AG04450 (cell line): ENCODE results near the gene IGLL1. TPM values are rescaled to one million over a fixed set of nuclear protein-coding genes. Genes with fewer than 3 reads are reported as not detected.

Source experiments
- CTCF ChIA-PET: fragments of 300-600, 350-600 bp; formaldehyde crosslinking; extraction: SDS; loops from one replicate; lab custom pipeline; 2022; ENCODE audit warnings: antibody characterized with exemption, inconsistent platforms; lab: Charles Lee
- POLR2A ChIA-PET: fragments of 350-600 bp; formaldehyde crosslinking; extraction: SDS; loops from one replicate; lab custom pipeline; 2021; ENCODE audit warnings: antibody characterized with exemption, inconsistent platforms; lab: Yijun Ruan, JAX
- DNase-seq: peaks from one replicate; pipeline ENCODE4 v3.0.0-alpha.2; 2011; ENCODE audit warnings: low read depth, low spot score
- H3K27ac ChIP-seq: one replicate; pipeline ENCODE4 v1.5.1; 2012; ENCODE audit warnings: low read depth, low read length, control low read depth
- H3K27me3 ChIP-seq: one replicate; pipeline ENCODE4 v1.6.0; 2012; ENCODE audit warnings: low read length; ENCODE audit not compliant: control insufficient read depth, insufficient read depth
- H3K4me3 ChIP-seq: 2 replicates; pipeline ENCODE4 v1.5.1; 2011; ENCODE audit warnings: mild to moderate bottlenecking, low read depth, low read length, control low read depth
- H3K9me3 ChIP-seq: 2 replicates; pipeline ENCODE4 v1.5.1; 2012; ENCODE audit warnings: low read length; ENCODE audit not compliant: control insufficient read depth, insufficient read depth
- CTCF ChIP-seq: IDR thresholded peaks from 2 replicates; pipeline ENCODE4 v1.5.1; 2011; ENCODE audit warnings: low read depth, low read length, control low read depth, inconsistent platforms
- polyA plus RNA-seq: library from polyadenylated mRNA; depleted of rRNA; stranded (reverse); fragments of >200 nt; gene quantifications from 2 replicates; pipeline ENCODE4 v1.2.3, GENCODE V29; 2011

Gene IGLL1
- polyA plus RNA-seq, 1 experiment, result not detected

- TF ChIP-seq CTCF, result no peak
- no peak for DNase-seq
- H3K27me3 ChIP-seq, result peaks cover 5% of the 10 kb centered on the region
- no peaks in the 10 kb centered on the region for H3K9me3 ChIP-seq
- H3K27ac ChIP-seq, result no peak overlapping the region
- ChIA-PET POLR2A (no interaction called here), CTCF (no interaction called here)
- no peak overlapping the region for H3K4me3 ChIP-seq
These were observed 49.3 kb downstream of the IGLL1 start for GRCh38 chr22:23530766-23531282.

GRCh38 chr22:23530106-23530505 is 50.0 kb downstream of the IGLL1 start:
- ChIA-PET POLR2A (no interaction called here), CTCF (interaction anchor here (0.8 kb wide), 1 partner anchor 9 kb away, joined by 3 read pairs; no protein-coding TSS in a partner anchor)
- H3K9me3 ChIP-seq, result no peaks in the 10 kb centered on the region
- no peak for DNase-seq
- H3K4me3 ChIP-seq, result no peak overlapping the region
- no peak for TF ChIP-seq CTCF
- H3K27ac ChIP-seq, result no peak overlapping the region
- H3K27me3 ChIP-seq, result peaks cover 5% of the 10 kb centered on the region

- peaks cover 5% of the 10 kb centered on the region for H3K27me3 ChIP-seq
- H3K4me3 ChIP-seq, result no peak overlapping the region
- H3K9me3 ChIP-seq, result no peaks in the 10 kb centered on the region
- no peak overlapping the region for H3K27ac ChIP-seq
- CTCF ChIA-PET, result interaction anchor here (0.8 kb wide), 1 partner anchor 10 kb away, joined by 3 read pairs; no protein-coding TSS in a partner anchor
- DNase-seq, result no peak
- TF ChIP-seq CTCF, result no peak
- POLR2A ChIA-PET, result no interaction called here
These were observed 50.7 kb downstream of the IGLL1 start for GRCh38 chr22:23529166-23530103.

- Histone ChIP-seq H3K27ac (no peak overlapping the region), H3K9me3 (no peaks in the 10 kb centered on the region), H3K4me3 (no peak overlapping the region), H3K27me3 (peaks cover 5% of the 10 kb centered on the region)
- CTCF ChIA-PET, result no interaction called here
- DNase-seq, result no peak
- no peak for TF ChIP-seq CTCF
- POLR2A ChIA-PET, result no interaction called here
These were observed 51.9 kb downstream of the IGLL1 start for GRCh38 chr22:23527971-23528740.
